ENCODE results near the gene P2RX1.

Gene P2RX1

GRCh38 chr17:3915995-3916696 is at the start of gene P2RX1:
P2RX1 (minus strand) TSS chr17:3916465; CDS start chr17:3916225, 240 bp downstream.
- no peak for DNase-seq

- DNase-seq = peak; percentile 54
These were observed 49.0 kb upstream of the P2RX1 start for GRCh38 chr17:3965118-3965800.

GRCh38 chr17:3964203-3965117 is 48.2 kb upstream of the P2RX1 start, which contains the start of gene ATP2A3:
ATP2A3 (minus strand) TSS chr17:3964437; CDS start chr17:3964291, 146 bp downstream.
- no peak for DNase-seq

GRCh38 chr17:3963237-3964201 is 47.3 kb upstream of the P2RX1 start:
- DNase-seq = no peak

- no peak for DNase-seq
These were observed 46.6 kb upstream of the P2RX1 start for GRCh38 chr17:3962965-3963236.

- DNase-seq = no peak
These were observed 46.1 kb upstream of the P2RX1 start for GRCh38 chr17:3962217-3962964.

- peak; percentile 41 for DNase-seq
These were observed 45.3 kb upstream of the P2RX1 start for GRCh38 chr17:3961564-3962047.

- DNase-seq = no peak
These were observed 44.5 kb upstream of the P2RX1 start for GRCh38 chr17:3960764-3961163.

GRCh38 chr17:3959921-3960601 is 43.8 kb upstream of the P2RX1 start:
- DNase-seq = no peak

GRCh38 chr17:3959295-3959899 is 43.1 kb upstream of the P2RX1 start:
- no peak for DNase-seq

- no peak for DNase-seq
These were observed 41.7 kb upstream of the P2RX1 start for GRCh38 chr17:3957735-3958599.

GRCh38 chr17:3956983-3957382 is 40.7 kb upstream of the P2RX1 start:
- DNase-seq = no peak

GRCh38 chr17:3956327-3956957 is 40.2 kb upstream of the P2RX1 start:
- DNase-seq = no peak

- no peak for DNase-seq
These were observed 39.4 kb upstream of the P2RX1 start for GRCh38 chr17:3955673-3955988.

GRCh38 chr17:3954976-3955672 is 38.9 kb upstream of the P2RX1 start:
- DNase-seq = no peak

GRCh38 chr17:3954086-3954485 is 37.8 kb upstream of the P2RX1 start:
- no peak for DNase-seq

- DNase-seq = no peak
These were observed 37.3 kb upstream of the P2RX1 start for GRCh38 chr17:3953542-3953941.

GRCh38 chr17:3952186-3952585 is 35.9 kb upstream of the P2RX1 start:
- DNase-seq = no peak

Data from NCI-H1694 (cell line).